Measurements from ENCODE around the gene SENP6. TPM values are rescaled to one million over a fixed set of nuclear protein-coding genes. Genes with fewer than 3 reads are reported as not detected.
"Not testable (repeated sequence)": the region's sequence is repeated elsewhere in the genome, so short reads cannot be mapped to it uniquely, and the experiment has no call there.

Gene SENP6
- total and polyA plus RNA-seq, 2 donors (not counting 1 experiment from before 2014, with no cell fraction given): 30.8 to 161 TPM

DNA sequence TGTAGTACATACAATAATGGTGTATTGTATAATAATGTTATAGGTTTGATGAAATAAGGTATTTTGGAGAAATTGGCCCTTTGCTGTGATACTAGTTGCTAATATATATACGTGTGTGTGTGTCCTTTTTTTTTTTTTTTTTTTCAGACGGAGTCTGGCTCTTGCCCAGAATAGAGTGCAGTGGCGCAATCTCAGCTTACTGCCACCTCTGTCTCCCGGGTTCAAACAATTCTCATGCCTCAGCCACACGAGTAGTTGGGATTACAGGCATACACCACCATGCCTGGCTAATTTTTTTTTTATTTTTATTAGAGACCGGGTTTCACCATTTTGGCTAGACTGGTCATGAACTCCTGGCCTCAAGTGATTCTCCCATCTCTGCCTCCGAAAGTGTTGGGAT lies 23.3 kb downstream of the SENP6 start:
- Mint-ChIP-seq H3K4me3 (no peak overlapping the region), H3K9me3 (ENCODE audit: insufficient read depth) (no peaks in the 10 kb centered on the region), H3K4me1 (peaks cover 15% of the 10 kb centered on the region), H3K27ac (no peak overlapping the region), H3K27me3 (no peaks in the 10 kb centered on the region)
- ChIA-PET POLR2A (no interaction called here), CTCF (no interaction called here)
- Histone ChIP-seq H4K20me1 (ENCODE audit: control insufficient read depth, insufficient read depth, low read length, poor library complexity, severe bottlenecking) (peaks cover 25% of the 10 kb centered on the region), H2AFZ (ENCODE audit: insufficient read depth, low read depth, low read length, poor library complexity, severe bottlenecking) (no peak overlapping the region), H3K9me3 (ENCODE audit: control extremely low read depth in 1 of 3, control insufficient read depth in 2 of 3, insufficient read depth in 1 of 3, low read length in 2 of 3) (no peaks in the 10 kb centered on the region), H3K79me2 (ENCODE audit: control insufficient read depth, insufficient read depth, low read length) (peaks cover 47% of the 10 kb centered on the region), H3K4me3 (ENCODE audit: control extremely low read depth in 1 of 5, extremely low read depth in 1 of 5, insufficient read depth in 1 of 5, low read depth in 2 of 5, low read length in 4 of 5) (no peak overlapping the region), H3K27me3 (replicated peaks in 1 of 4; ENCODE audit: control extremely low read depth in 1 of 4, control insufficient read depth in 3 of 4, insufficient read depth in 4 of 4, low read length in 3 of 4) (no peaks in the 10 kb centered on the region), H3K4me2 (replicated peaks; ENCODE audit: low read depth, low read length, poor library complexity, severe bottlenecking) (no peak overlapping the region), H3K9ac (ENCODE audit: low read length) (no peak overlapping the region), H3K4me1 (ENCODE audit: control insufficient read depth in 2 of 2, insufficient read depth in 2 of 2, low read length in 2 of 2) (peaks cover 5 to 8% of the 10 kb centered on the region in 2 donors), H3K27ac (ENCODE audit: low read length in 2 of 2) (no peak overlapping the region), H3K36me3 (replicated peaks in 1 of 2; ENCODE audit: control extremely low read depth in 1 of 2, control insufficient read depth in 1 of 2, extremely low read depth in 1 of 2, insufficient read depth in 2 of 2, low read length in 1 of 2) (peaks cover 0 to 16% of the 10 kb centered on the region in 2 experiments)
- WGBS (ENCODE audit: insufficient coverage): 100% methylated on average over 3 of the region's 7 CpGs
- ATAC-seq (ENCODE audit: low read depth): no peak
- intact Hi-C loops (cut with micrococcal nuclease): no loop called here
- TF ChIP-seq, protein P1, sequence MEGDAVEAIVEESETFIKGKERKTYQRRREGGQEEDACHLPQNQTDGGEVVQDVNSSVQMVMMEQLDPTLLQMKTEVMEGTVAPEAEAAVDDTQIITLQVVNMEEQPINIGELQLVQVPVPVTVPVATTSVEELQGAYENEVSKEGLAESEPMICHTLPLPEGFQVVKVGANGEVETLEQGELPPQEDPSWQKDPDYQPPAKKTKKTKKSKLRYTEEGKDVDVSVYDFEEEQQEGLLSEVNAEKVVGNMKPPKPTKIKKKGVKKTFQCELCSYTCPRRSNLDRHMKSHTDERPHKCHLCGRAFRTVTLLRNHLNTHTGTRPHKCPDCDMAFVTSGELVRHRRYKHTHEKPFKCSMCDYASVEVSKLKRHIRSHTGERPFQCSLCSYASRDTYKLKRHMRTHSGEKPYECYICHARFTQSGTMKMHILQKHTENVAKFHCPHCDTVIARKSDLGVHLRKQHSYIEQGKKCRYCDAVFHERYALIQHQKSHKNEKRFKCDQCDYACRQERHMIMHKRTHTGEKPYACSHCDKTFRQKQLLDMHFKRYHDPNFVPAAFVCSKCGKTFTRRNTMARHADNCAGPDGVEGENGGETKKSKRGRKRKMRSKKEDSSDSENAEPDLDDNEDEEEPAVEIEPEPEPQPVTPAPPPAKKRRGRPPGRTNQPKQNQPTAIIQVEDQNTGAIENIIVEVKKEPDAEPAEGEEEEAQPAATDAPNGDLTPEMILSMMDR (IDR thresholded peaks at IDR 0.05): no peak
- no peak for TF ChIP-seq EZH2 (IDR thresholded peaks at IDR 0.05; ENCODE audit: borderline replicate concordance, insufficient read depth, low read depth, low read length, poor library complexity, severe bottlenecking)
- no peak for DNase-seq

DNA sequence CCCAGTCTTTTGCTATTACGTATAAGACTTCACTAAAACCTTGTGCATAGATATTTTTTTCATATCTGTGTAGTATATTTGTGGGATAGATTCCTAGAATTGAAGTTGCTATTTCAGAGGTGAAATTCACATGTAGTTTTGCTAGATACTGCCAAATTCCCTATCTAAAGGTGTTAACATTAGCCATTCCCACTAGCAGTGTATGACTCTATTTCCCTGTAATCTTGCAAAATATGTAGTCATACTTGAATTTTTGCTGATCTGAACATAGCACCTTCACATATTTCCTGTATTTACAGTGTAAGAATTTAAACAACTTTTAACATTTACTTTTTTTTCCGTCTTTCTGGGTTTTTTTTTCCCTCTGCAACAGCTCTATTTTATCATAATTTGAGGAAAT lies 24.9 kb downstream of the SENP6 start:
- no peaks in the 10 kb centered on the region for H3K27me3 Mint-ChIP-seq
- H3K4me1 Mint-ChIP-seq: peaks cover 3% of the 10 kb centered on the region
- Histone ChIP-seq H3K27me3 (replicated peaks in 1 of 4; ENCODE audit: control extremely low read depth in 1 of 4, control insufficient read depth in 3 of 4, insufficient read depth in 4 of 4, low read length in 3 of 4) (no peaks in the 10 kb centered on the region), H3K27ac (ENCODE audit: low read length in 2 of 2) (no peak overlapping the region), H3K4me3 (ENCODE audit: control extremely low read depth in 1 of 5, extremely low read depth in 1 of 5, insufficient read depth in 1 of 5, low read depth in 2 of 5, low read length in 4 of 5) (no peak overlapping the region), H3K79me2 (ENCODE audit: control insufficient read depth, insufficient read depth, low read length) (peaks cover 38% of the 10 kb centered on the region), H4K20me1 (ENCODE audit: control insufficient read depth, insufficient read depth, low read length, poor library complexity, severe bottlenecking) (peaks cover 28% of the 10 kb centered on the region), H3K9ac (ENCODE audit: low read length) (no peak overlapping the region), H3K9me3 (ENCODE audit: control extremely low read depth in 1 of 3, control insufficient read depth in 2 of 3, insufficient read depth in 1 of 3, low read length in 2 of 3) (no peaks in the 10 kb centered on the region), H3K4me2 (replicated peaks; ENCODE audit: low read depth, low read length, poor library complexity, severe bottlenecking) (no peak overlapping the region), H3K4me1 (ENCODE audit: control insufficient read depth in 2 of 2, insufficient read depth in 2 of 2, low read length in 2 of 2) (no peaks in the 10 kb centered on the region), H2AFZ (ENCODE audit: insufficient read depth, low read depth, low read length, poor library complexity, severe bottlenecking) (no peak overlapping the region), H3K36me3 (replicated peaks in 1 of 2; ENCODE audit: control extremely low read depth in 1 of 2, control insufficient read depth in 1 of 2, extremely low read depth in 1 of 2, insufficient read depth in 2 of 2, low read length in 1 of 2) (peaks cover 0 to 16% of the 10 kb centered on the region in 2 experiments)
- TF ChIP-seq EZH2 (IDR thresholded peaks at IDR 0.05; ENCODE audit: borderline replicate concordance, insufficient read depth, low read depth, low read length, poor library complexity, severe bottlenecking): no peak
- TF ChIP-seq, protein P1 (IDR thresholded peaks at IDR 0.05): no peak
- ATAC-seq (ENCODE audit: low read depth) (no peak), DNase-seq (no peak)
- CTCF ChIA-PET: no interaction called here
- POLR2A ChIA-PET: no interaction called here
- no peak overlapping the region for H3K4me3 Mint-ChIP-seq
- WGBS (ENCODE audit: insufficient coverage): no CpG with 5 or more reads among the region's 2 CpGs
- no peaks in the 10 kb centered on the region for H3K9me3 Mint-ChIP-seq (ENCODE audit: insufficient read depth)
- no peak overlapping the region for H3K27ac Mint-ChIP-seq
- intact Hi-C loops (cut with micrococcal nuclease): no loop called here

DNA sequence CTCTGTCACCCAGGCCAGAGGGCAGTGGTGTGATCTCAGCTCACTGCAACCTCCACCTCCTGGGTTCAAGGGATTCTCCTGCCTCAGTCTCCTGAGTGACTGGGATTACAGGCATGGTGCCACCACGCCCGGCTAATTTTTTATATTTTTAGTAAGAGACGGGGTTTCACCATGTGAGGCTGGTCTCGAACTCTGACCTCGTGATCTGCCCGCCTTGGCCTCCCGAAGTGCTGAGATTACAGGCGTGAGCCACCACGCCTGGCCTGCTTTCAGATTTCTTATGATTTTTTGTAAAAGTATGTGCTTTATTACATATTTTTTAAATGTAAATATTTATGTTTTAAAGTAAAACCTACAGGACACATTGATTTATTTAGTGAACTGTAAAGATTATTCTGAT lies 26.0 kb downstream of the SENP6 start:
- ATAC-seq (ENCODE audit: low read depth); H3K9ac ChIP-seq (ENCODE audit: low read length); intact Hi-C loops (cut with micrococcal nuclease); H3K9me3 Mint-ChIP-seq (ENCODE audit: insufficient read depth); H3K27me3 ChIP-seq (replicated peaks in 1 of 4; ENCODE audit: control extremely low read depth in 1 of 4, control insufficient read depth in 3 of 4, insufficient read depth in 4 of 4, low read length in 3 of 4); H3K9me3 ChIP-seq (ENCODE audit: control extremely low read depth in 1 of 3, control insufficient read depth in 2 of 3, insufficient read depth in 1 of 3, low read length in 2 of 3); H3K27me3 Mint-ChIP-seq; POLR2A ChIA-PET; H2AFZ ChIP-seq (ENCODE audit: insufficient read depth, low read depth, low read length, poor library complexity, severe bottlenecking); CTCF ChIA-PET; H3K4me3 Mint-ChIP-seq; H3K27ac Mint-ChIP-seq; H3K27ac ChIP-seq (ENCODE audit: low read length in 2 of 2); H3K4me2 ChIP-seq (replicated peaks; ENCODE audit: low read depth, low read length, poor library complexity, severe bottlenecking); H3K4me3 ChIP-seq (ENCODE audit: control extremely low read depth in 1 of 5, extremely low read depth in 1 of 5, insufficient read depth in 1 of 5, low read depth in 2 of 5, low read length in 4 of 5); H3K4me1 Mint-ChIP-seq; H3K4me1 ChIP-seq (ENCODE audit: control insufficient read depth in 2 of 2, insufficient read depth in 2 of 2, low read length in 2 of 2); DNase-seq: not testable (repeated sequence)
- WGBS (ENCODE audit: insufficient coverage): 100% methylated on average over 3 of the region's 9 CpGs
- peaks cover 0 to 16% of the 10 kb centered on the region in 2 experiments for H3K36me3 ChIP-seq (replicated peaks in 1 of 2; ENCODE audit: control extremely low read depth in 1 of 2, control insufficient read depth in 1 of 2, extremely low read depth in 1 of 2, insufficient read depth in 2 of 2, low read length in 1 of 2)
- H4K20me1 ChIP-seq (ENCODE audit: control insufficient read depth, insufficient read depth, low read length, poor library complexity, severe bottlenecking): peaks cover 28% of the 10 kb centered on the region
- peaks cover 37% of the 10 kb centered on the region for H3K79me2 ChIP-seq (ENCODE audit: control insufficient read depth, insufficient read depth, low read length)

All from B cell (primary cell).